Bronchial epithelial cell (primary cell): ENCODE data around the gene MAPKAPK3. TPM values are rescaled to one million over a fixed set of nuclear protein-coding genes. Genes with fewer than 3 reads are reported as not detected.
A peak's percentile ranks its signal among the peaks of the same experiment; 100 is the strongest.

ENCODE experiments used
- DNase-seq: peaks from one replicate; pipeline ENCODE4 v3.0.0-alpha.2; 2010; ENCODE audit warnings: low read depth
- FAIRE-seq: peaks from 2 replicates; lab custom pipeline; 2011; peaks lifted over from hg19 to GRCh38; lab: Jason Lieb, UNC
- H3K27me3 ChIP-seq: 2 replicates; pipeline ENCODE4 v1.5.1; 2011; ENCODE audit warnings: low read length; ENCODE audit not compliant: control insufficient read depth, insufficient read depth
- H3K36me3 ChIP-seq: 2 replicates; pipeline ENCODE4 v1.5.1; 2011; ENCODE audit warnings: low read length; ENCODE audit not compliant: control insufficient read depth, insufficient read depth
- H3K4me3 ChIP-seq: 2 replicates; pipeline ENCODE4 v1.5.1; 2011; ENCODE audit warnings: mild to moderate bottlenecking, low read depth, low read length, control low read depth
- total RNA-seq: library from RNA; depleted of rRNA; stranded (reverse); fragments of >200 nt; gene quantifications from 2 replicates; pipeline ENCODE4 v1.2.1, GENCODE V29; 2014
- TF ChIP-seq, protein P1 (sequence below): IDR thresholded peaks from 2 replicates; pipeline ENCODE4 v1.5.1; 2011; ENCODE audit warnings: mild to moderate bottlenecking, moderate library complexity, low read length, control low read depth, inconsistent platforms; ENCODE audit not compliant: insufficient read depth, severe bottlenecking

MAPKAPK3 gene
- total RNA-seq, 1 donor from 2014 or later = 47.1 TPM

DNA sequence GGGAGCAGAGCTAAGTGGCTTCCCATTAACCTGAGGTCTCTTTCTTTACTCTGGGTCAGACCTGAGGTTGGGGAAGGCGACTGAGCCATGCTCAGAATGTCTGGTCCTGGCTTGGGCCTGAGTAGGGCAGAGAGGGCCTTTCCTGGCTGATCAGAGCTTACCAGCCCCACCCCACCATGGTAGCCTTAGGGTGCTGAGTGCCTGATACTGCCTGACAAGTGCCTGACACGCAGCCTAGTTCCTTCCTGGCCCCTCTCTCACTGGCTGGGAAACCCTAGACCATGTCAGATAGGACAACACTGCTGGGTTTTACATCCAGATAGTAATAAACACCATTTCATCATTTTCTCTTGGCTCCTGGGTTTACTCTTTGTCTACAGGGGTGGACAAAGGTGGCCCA lies 32.0 kb downstream of the MAPKAPK3 start:
- H3K4me3 ChIP-seq = no peak overlapping the region
- DNase-seq (no peak), FAIRE-seq (no peak)
- TF ChIP-seq, protein P1, sequence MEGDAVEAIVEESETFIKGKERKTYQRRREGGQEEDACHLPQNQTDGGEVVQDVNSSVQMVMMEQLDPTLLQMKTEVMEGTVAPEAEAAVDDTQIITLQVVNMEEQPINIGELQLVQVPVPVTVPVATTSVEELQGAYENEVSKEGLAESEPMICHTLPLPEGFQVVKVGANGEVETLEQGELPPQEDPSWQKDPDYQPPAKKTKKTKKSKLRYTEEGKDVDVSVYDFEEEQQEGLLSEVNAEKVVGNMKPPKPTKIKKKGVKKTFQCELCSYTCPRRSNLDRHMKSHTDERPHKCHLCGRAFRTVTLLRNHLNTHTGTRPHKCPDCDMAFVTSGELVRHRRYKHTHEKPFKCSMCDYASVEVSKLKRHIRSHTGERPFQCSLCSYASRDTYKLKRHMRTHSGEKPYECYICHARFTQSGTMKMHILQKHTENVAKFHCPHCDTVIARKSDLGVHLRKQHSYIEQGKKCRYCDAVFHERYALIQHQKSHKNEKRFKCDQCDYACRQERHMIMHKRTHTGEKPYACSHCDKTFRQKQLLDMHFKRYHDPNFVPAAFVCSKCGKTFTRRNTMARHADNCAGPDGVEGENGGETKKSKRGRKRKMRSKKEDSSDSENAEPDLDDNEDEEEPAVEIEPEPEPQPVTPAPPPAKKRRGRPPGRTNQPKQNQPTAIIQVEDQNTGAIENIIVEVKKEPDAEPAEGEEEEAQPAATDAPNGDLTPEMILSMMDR = no peak
- H3K36me3 ChIP-seq = peaks cover 17% of the 10 kb centered on the region
- H3K27me3 ChIP-seq = no peaks in the 10 kb centered on the region

DNA sequence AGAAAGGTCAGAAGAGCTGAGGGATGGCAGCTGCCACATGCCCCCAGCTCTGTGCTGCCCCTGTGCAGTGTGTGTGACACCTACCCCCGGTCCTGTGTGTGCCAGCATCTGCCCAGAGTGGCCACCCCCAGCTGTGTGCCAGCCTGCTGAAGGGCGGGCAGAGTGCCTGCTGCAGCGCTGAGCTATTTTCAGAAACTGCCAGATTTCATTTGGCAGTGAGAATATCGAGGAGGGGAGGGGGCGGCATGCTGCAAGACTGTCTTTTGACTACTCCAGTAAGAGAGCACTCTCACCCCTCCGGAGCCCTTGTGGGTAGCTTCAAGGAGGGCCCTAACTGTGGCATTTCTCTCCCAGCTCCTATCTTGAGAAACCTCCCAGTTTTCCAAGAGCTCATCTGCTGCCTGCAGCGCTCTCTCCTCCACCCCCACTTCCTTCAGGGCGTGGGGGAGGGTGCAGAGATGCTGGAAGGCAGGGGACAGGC lies 32.5 kb downstream of the MAPKAPK3 start:
- Histone ChIP-seq H3K4me3 (no peak overlapping the region), H3K36me3 (peaks cover 17% of the 10 kb centered on the region), H3K27me3 (no peaks in the 10 kb centered on the region)
- DNase-seq (no peak), FAIRE-seq (no peak)
- TF ChIP-seq, protein P1 = no peak

DNA sequence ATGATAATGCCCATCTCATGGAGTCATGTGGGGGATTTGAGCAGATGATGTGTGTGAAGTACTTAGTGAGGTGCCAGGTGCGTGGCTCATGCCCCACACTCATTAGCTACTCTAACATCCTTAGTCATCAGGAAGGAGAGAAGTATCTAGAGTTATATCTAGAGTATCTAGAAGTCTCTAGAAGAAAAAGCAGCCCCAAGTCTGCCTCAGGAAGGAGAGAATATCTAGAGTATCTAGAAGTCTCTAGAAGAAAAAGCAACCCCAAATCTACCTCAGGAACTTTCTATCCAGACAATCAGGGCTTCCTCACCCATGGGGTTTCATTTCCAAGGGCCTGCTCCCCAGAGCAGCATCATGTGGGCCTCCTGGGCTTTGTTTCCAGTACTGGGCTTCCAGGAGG lies 33.1 kb downstream of the MAPKAPK3 start:
- Histone ChIP-seq H3K27me3 (no peaks in the 10 kb centered on the region), H3K36me3 (peaks cover 13% of the 10 kb centered on the region), H3K4me3 (no peak overlapping the region)
- FAIRE-seq = no peak
- TF ChIP-seq, protein P1 = no peak
- no peak for DNase-seq

DNA sequence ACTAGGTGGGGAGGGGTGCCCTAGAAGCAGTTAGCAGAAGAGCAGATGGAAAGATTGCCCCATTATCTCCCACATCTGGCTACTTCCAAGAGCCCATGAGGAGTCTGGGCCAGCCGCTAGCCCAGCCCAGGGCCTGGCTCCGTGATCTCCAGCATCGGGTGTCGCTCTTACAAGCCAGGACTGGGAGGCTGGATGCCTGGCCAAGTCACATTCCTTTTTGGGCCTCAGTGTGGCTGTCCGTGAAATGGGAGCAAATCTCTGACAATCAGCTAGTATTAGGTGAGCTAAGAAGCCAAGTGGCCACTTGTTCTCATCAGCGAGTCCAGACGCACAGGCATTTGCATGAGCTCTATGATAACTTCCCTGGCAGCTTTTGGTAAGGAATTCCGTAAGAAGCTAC lies 34.5 kb downstream of the MAPKAPK3 start:
- no peaks in the 10 kb centered on the region for H3K27me3 ChIP-seq
- DNase-seq (no peak), FAIRE-seq (no peak)
- H3K36me3 ChIP-seq = peaks cover 6% of the 10 kb centered on the region
- no peak overlapping the region for H3K4me3 ChIP-seq
- TF ChIP-seq, protein P1 = no peak

DNA sequence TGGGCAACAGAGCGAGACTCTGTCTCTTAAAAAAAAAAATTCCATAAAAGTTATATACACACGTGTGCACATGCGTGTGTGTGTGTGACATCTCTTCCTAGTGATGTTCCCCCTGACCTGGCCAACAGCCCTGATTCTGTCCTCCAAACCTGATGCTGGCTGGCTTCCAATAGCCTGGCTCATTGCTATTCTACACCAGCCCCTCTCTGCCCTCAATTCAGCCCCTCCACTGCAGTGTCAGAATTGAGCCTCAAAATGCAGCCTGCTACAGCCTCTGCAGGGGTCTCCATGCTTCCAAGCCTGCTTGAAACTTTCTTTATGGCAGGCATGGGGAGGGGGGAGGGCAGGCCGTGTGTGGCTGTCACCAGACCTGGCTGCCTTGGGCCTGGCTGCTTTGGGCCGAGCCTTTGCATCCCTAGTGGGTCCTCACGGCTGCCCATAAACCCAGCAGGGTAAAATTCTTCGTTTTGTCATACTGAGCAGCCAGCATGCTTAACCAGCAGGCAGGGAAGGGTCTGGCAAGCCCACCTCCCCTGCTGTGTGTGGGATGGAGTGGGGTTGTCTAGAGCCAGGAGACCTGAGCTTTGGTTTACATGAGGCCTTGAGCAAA lies 35.1 kb downstream of the MAPKAPK3 start:
- Histone ChIP-seq H3K36me3 (peaks cover 4% of the 10 kb centered on the region), H3K4me3 (no peak overlapping the region), H3K27me3 (no peaks in the 10 kb centered on the region)
- TF ChIP-seq, protein P1 = no peak
- DNase-seq (no peak), FAIRE-seq (no peak)

DNA sequence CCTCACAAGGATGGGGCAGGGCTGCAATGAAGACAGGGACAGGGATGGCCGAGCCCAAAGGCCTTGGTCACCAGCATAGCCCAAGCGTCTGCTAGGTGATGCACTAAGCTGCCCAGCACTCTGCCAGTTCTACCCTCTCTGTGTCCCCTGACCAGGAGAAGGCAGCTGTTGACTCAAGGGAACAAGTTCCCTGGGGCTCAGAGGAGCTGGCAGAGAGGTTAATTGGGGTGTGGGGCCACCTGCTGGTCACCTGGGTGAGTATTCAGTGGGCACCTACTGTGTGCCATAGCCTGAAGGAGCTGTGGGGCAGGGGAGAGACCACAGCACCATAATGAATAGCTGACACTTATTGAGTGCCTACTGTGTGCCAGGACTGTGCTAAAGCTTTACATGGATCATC lies 35.8 kb downstream of the MAPKAPK3 start:
- Histone ChIP-seq H3K36me3 (peaks cover 2% of the 10 kb centered on the region), H3K4me3 (no peak overlapping the region), H3K27me3 (no peaks in the 10 kb centered on the region)
- FAIRE-seq = peak; percentile 83
- DNase-seq = peak; percentile 44
- TF ChIP-seq, protein P1 = peak; percentile 66
